NCI-H226 (cell line): Measurements from ENCODE around the gene MRPL55.

Experiments used
- DNase-seq: peaks from one replicate; pipeline ENCODE4 v3.0.0-alpha.2; 2015

The MRPL55 gene

GRCh38 chr1:228100822-228101613, 8.1 kb downstream of the MRPL55 start:
- no peak for DNase-seq

GRCh38 chr1:228099331-228099732, 9.8 kb downstream of the MRPL55 start:
- no peak for DNase-seq

- no peak for DNase-seq
Observed at GRCh38 chr1:228098323-228098931, 10.7 kb downstream of the MRPL55 start.

- DNase-seq = no peak
Observed at GRCh38 chr1:228097333-228098081, 11.6 kb downstream of the MRPL55 start.

- DNase-seq = no peak
Observed at GRCh38 chr1:228096416-228097332, 12.4 kb downstream of the MRPL55 start.

GRCh38 chr1:228095938-228096337, 13.2 kb downstream of the MRPL55 start:
- no peak for DNase-seq

GRCh38 chr1:228095161-228095560, 13.9 kb downstream of the MRPL55 start:
- no peak for DNase-seq

- DNase-seq = no peak
Observed at GRCh38 chr1:228094432-228095016, 14.6 kb downstream of the MRPL55 start.

- DNase-seq = no peak
Observed at GRCh38 chr1:228093050-228093906, 15.8 kb downstream of the MRPL55 start.

GRCh38 chr1:228092342-228093049, 16.6 kb downstream of the MRPL55 start:
- DNase-seq = no peak

- no peak for DNase-seq
Observed at GRCh38 chr1:228091084-228091483, 18.0 kb downstream of the MRPL55 start.

GRCh38 chr1:228090613-228091081, 18.5 kb downstream of the MRPL55 start:
- DNase-seq = no peak

- DNase-seq = no peak
Observed at GRCh38 chr1:228089519-228090380, 19.3 kb downstream of the MRPL55 start.

- DNase-seq = no peak
Observed at GRCh38 chr1:228088586-228089498, 20.3 kb downstream of the MRPL55 start.

- peak; percentile 69 for DNase-seq
Observed at GRCh38 chr1:228087771-228088251, 21.3 kb downstream of the MRPL55 start.

GRCh38 chr1:228085287-228085951, 23.7 kb downstream of the MRPL55 start:
- peak; percentile 56 for DNase-seq

GRCh38 chr1:228084797-228085196, 24.3 kb downstream of the MRPL55 start:
- DNase-seq = no peak

- no peak for DNase-seq
Observed at GRCh38 chr1:228084325-228084724, 24.8 kb downstream of the MRPL55 start.
